ENCODE measurements around the gene MAGI3.

GRCh38 chr1:113628997-113629396 is 238.7 kb downstream of the MAGI3 start:
- TF ChIP-seq POLR2A (IDR thresholded peaks at IDR 0.05; ENCODE audit: insufficient read depth in 1 of 2, low read depth in 2 of 2, low read length in 2 of 2) (no peak), ARNT2 (CRISPR knock-in tag; IDR thresholded peaks at IDR 0.05; ENCODE audit: low read depth) (no peak), BRCA1 (CRISPR knock-in tag; IDR thresholded peaks at IDR 0.05) (no peak), ZNF777 (CRISPR knock-in tag; IDR thresholded peaks at IDR 0.05) (no peak), ESRRA (CRISPR knock-in tag; IDR thresholded peaks at IDR 0.05; ENCODE audit: low read depth) (no peak), PHF8 (CRISPR knock-in tag; IDR thresholded peaks at IDR 0.05) (no peak), ZNF660 (CRISPR knock-in tag; IDR thresholded peaks at IDR 0.05; ENCODE audit: borderline replicate concordance, low read depth) (no peak), TFAP4 (IDR thresholded peaks at IDR 0.05; ENCODE audit: borderline replicate concordance, low read depth) (no peak), KDM5B (CRISPR knock-in tag; IDR thresholded peaks at IDR 0.05; ENCODE audit: borderline replicate concordance) (no peak), FOXM1 (CRISPR knock-in tag; IDR thresholded peaks at IDR 0.05) (no peak), ZNF432 (CRISPR knock-in tag; IDR thresholded peaks at IDR 0.05; ENCODE audit: borderline replicate concordance) (no peak)
